ENCODE data around the gene EPHA7. TPM values are rescaled to one million over a fixed set of nuclear protein-coding genes. Genes with fewer than 3 reads are reported as not detected.

Gene EPHA7
- polyA plus RNA-seq, 1 of the 3 experiments (the other 2 are of a cell fraction) = under 0.01 TPM

DNA sequence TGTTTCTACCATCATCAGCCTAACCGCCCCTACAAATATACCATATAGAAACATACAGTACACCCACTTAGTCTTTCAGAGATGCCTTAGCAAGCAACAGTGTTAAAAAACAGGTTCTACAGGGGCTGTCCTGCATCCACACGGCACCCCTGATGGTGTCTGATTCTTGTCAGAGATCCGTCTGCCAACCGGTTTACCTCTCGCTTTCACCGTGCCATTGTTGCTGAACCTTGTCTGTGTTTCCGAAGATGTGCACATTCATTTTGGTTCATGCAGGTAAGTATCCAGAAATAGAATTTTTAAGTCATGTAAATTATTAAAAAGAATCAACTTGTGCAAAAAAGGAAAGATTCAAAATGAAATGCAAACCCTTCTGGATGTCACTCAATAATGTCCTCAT lies 52.9 kb downstream of the EPHA7 start (continued):
- no peak for TF ChIP-seq IRF3 (IDR thresholded peaks at IDR 0.05; ENCODE audit: low read depth, low read length)
- no peak for TF ChIP-seq REST (IDR thresholded peaks at IDR 0.05; ENCODE audit: low read depth, low read length)
- TF ChIP-seq FOXM1 (IDR thresholded peaks at IDR 0.05; ENCODE audit: low read depth) = no peak
- TF ChIP-seq RXRA (IDR thresholded peaks at IDR 0.05; ENCODE audit: borderline replicate concordance, low read depth) = no peak
- TF ChIP-seq, protein P1, sequence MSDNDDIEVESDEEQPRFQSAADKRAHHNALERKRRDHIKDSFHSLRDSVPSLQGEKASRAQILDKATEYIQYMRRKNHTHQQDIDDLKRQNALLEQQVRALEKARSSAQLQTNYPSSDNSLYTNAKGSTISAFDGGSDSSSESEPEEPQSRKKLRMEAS (IDR thresholded peaks at IDR 0.05; ENCODE audit: low read depth) = no peak
- TF ChIP-seq YY1 (IDR thresholded peaks at IDR 0.05; ENCODE audit: low read depth) = no peak
- TF ChIP-seq TAF1 (IDR thresholded peaks at IDR 0.05; ENCODE audit: borderline replicate concordance, low read depth, low read length) = no peak

DNA sequence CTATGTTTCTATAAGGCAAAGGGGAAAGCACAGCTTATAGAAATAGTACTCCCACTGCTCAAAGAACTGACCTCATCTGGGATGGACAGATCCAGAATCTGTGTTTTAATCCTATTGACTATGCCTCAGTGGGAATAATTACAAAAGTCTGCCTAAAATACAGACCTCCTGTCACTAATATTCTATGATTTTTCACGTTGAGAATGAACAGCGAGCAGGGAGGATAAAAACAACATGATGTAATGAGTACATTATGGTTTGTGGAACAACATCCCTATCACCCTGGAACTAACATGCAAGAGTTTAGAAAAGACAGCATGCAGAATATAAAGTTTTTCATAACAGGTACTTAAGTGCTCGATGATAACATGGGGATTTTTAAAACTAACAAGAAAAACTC lies 53.9 kb downstream of the EPHA7 start:
- no peaks in the 10 kb centered on the region for H3F3A ChIP-seq (replicated peaks; ENCODE audit: insufficient read depth)
- no peak for DNase-seq
- H3K4me2 ChIP-seq = no peak overlapping the region
- no peaks in the 10 kb centered on the region for H4K20me1 ChIP-seq (ENCODE audit: insufficient read depth)
- no peak overlapping the region for H3K4me3 ChIP-seq (ENCODE audit: low read depth in 2 of 2, low read length in 1 of 2)
- no peak overlapping the region for H3K9ac ChIP-seq
- no peaks in the 10 kb centered on the region for H3K9me3 ChIP-seq
- CTCF ChIA-PET = no interaction called here
- H3K36me3 ChIP-seq (replicated peaks in 1 of 2; ENCODE audit: control insufficient read depth in 1 of 2, insufficient read depth in 2 of 2, low read length in 1 of 2) = no peaks in the 10 kb centered on the region
- 3% methylated on average over 3 of the region's 3 CpGs for WGBS (ENCODE audit: low lambda C conversion rate)
- no peak overlapping the region for H3K27ac ChIP-seq (ENCODE audit: low read depth in 2 of 2, low read length in 1 of 2)
- H3K9me2 ChIP-seq = no peaks in the 10 kb centered on the region
- H2AFZ ChIP-seq (ENCODE audit: low read depth) = no peak overlapping the region
- H3K27me3 ChIP-seq (ENCODE audit: insufficient read depth) = no peaks in the 10 kb centered on the region
- TF ChIP-seq IRF3 (IDR thresholded peaks at IDR 0.05; ENCODE audit: low read depth, low read length) (no peak), RCOR1 (IDR thresholded peaks at IDR 0.05; ENCODE audit: low read length) (no peak), POLR2AphosphoS5 (IDR thresholded peaks at IDR 0.05; ENCODE audit: low read depth, low read length) (no peak), FOSL2 (IDR thresholded peaks at IDR 0.05; ENCODE audit: borderline replicate concordance, low read depth) (no peak), YY1 (IDR thresholded peaks at IDR 0.05; ENCODE audit: low read depth) (no peak), NFIC (IDR thresholded peaks at IDR 0.05; ENCODE audit: borderline replicate concordance) (no peak), USF2 (IDR thresholded peaks at IDR 0.05; ENCODE audit: borderline replicate concordance, low read depth, low read length) (no peak), FOXJ3 (CRISPR knock-in tag; IDR thresholded peaks at IDR 0.05) (no peak)
- no peaks in the 10 kb centered on the region for H3K79me2 ChIP-seq (ENCODE audit: insufficient read depth)
- POLR2A ChIA-PET = no interaction called here
- no peaks in the 10 kb centered on the region for H3K4me1 ChIP-seq (ENCODE audit: control insufficient read depth in 1 of 2, insufficient read depth in 2 of 2, low read depth in 1 of 2, low read length in 1 of 2)

Measured in SK-N-SH (cell line).